Retinal pigment epithelial cell (primary cell): Measurements from ENCODE around the gene UXS1.

Experiments used
- DNase-seq: peaks from one replicate; pipeline ENCODE4 v3.0.0-alpha.2; 2010; ENCODE audit warnings: low read depth
- H3K4me3 ChIP-seq: 2 replicates; pipeline ENCODE4 v1.5.1; 2011; ENCODE audit warnings: mild to moderate bottlenecking, low read length, control low read depth, moderate library complexity
- CTCF ChIP-seq: conservative IDR thresholded peaks from 2 replicates; pipeline ENCODE4 v1.5.1; 2011; ENCODE audit warnings: low read depth, low read length, control low read depth, inconsistent platforms

UXS1 gene

GRCh38 chr2:106073678-106074406 lies 120.3 kb downstream of the UXS1 start:
- TF ChIP-seq CTCF, result no peak
- DNase-seq, result no peak
- H3K4me3 ChIP-seq, result no peak overlapping the region

- no peak for TF ChIP-seq CTCF
- H3K4me3 ChIP-seq, result no peak overlapping the region
- no peak for DNase-seq
These were observed 123.9 kb downstream of the UXS1 start for GRCh38 chr2:106070181-106070580.

GRCh38 chr2:106068451-106068850 lies 125.7 kb downstream of the UXS1 start:
- H3K4me3 ChIP-seq, result no peak overlapping the region
- DNase-seq, result no peak
- TF ChIP-seq CTCF, result no peak

GRCh38 chr2:106065983-106066820 lies 127.9 kb downstream of the UXS1 start:
- no peak for TF ChIP-seq CTCF
- no peak for DNase-seq
- no peak overlapping the region for H3K4me3 ChIP-seq

- no peak for DNase-seq
- no peak overlapping the region for H3K4me3 ChIP-seq
- no peak for TF ChIP-seq CTCF
These were observed 128.7 kb downstream of the UXS1 start for GRCh38 chr2:106065268-106065982.

GRCh38 chr2:106063181-106063580 lies 130.9 kb downstream of the UXS1 start:
- H3K4me3 ChIP-seq, result no peak overlapping the region
- no peak for TF ChIP-seq CTCF
- no peak for DNase-seq
